Measurements from ENCODE around the gene PLEKHM2.
"Not testable (repeated sequence)": the region's sequence is repeated elsewhere in the genome, so short reads cannot be mapped to it uniquely, and the experiment has no call there.

The PLEKHM2 gene

GRCh38 chr1:15696956-15697521, 12.9 kb downstream of the PLEKHM2 start:
- no peak overlapping the region for H3K4me3 ChIP-seq (ENCODE audit: low read depth, low read length)
- no peak for DNase-seq (ENCODE audit: low read depth)
- in situ Hi-C loops (cut with HindIII; ENCODE audit: low sequenced_read_pairs), result no loop called here
- TF ChIP-seq CTCF (IDR thresholded peaks at IDR 0.05; ENCODE audit: low read depth, low read length, missing control alignments), result no peak

- DNase-seq (ENCODE audit: low read depth), result no peak
- in situ Hi-C loops (cut with HindIII; ENCODE audit: low sequenced_read_pairs), result no loop called here
- no peak for TF ChIP-seq CTCF (IDR thresholded peaks at IDR 0.05; ENCODE audit: low read depth, low read length, missing control alignments)
- no peak overlapping the region for H3K4me3 ChIP-seq (ENCODE audit: low read depth, low read length)
Measured at GRCh38 chr1:15698201-15698600, 14.1 kb downstream of the PLEKHM2 start.

GRCh38 chr1:15699321-15699720, 15.2 kb downstream of the PLEKHM2 start:
- in situ Hi-C loops (cut with HindIII; ENCODE audit: low sequenced_read_pairs); H3K4me3 ChIP-seq (ENCODE audit: low read depth, low read length); DNase-seq (ENCODE audit: low read depth): not testable (repeated sequence)

GRCh38 chr1:15700508-15700907, 16.4 kb downstream of the PLEKHM2 start:
- no peak overlapping the region for H3K4me3 ChIP-seq (ENCODE audit: low read depth, low read length)
- no peak for TF ChIP-seq CTCF (IDR thresholded peaks at IDR 0.05; ENCODE audit: low read depth, low read length, missing control alignments)
- in situ Hi-C loops (cut with HindIII; ENCODE audit: low sequenced_read_pairs), result no loop called here
- no peak for DNase-seq (ENCODE audit: low read depth)

- no peak for DNase-seq (ENCODE audit: low read depth)
- no peak overlapping the region for H3K4me3 ChIP-seq (ENCODE audit: low read depth, low read length)
- no peak for TF ChIP-seq CTCF (IDR thresholded peaks at IDR 0.05; ENCODE audit: low read depth, low read length, missing control alignments)
- in situ Hi-C loops (cut with HindIII; ENCODE audit: low sequenced_read_pairs), result no loop called here
Measured at GRCh38 chr1:15701784-15702183, 17.7 kb downstream of the PLEKHM2 start.

- no peak for TF ChIP-seq CTCF (IDR thresholded peaks at IDR 0.05; ENCODE audit: low read depth, low read length, missing control alignments)
- no peak for DNase-seq (ENCODE audit: low read depth)
- in situ Hi-C loops (cut with HindIII; ENCODE audit: low sequenced_read_pairs), result no loop called here
- no peak overlapping the region for H3K4me3 ChIP-seq (ENCODE audit: low read depth, low read length)
Measured at GRCh38 chr1:15702722-15703550, 18.8 kb downstream of the PLEKHM2 start.

GRCh38 chr1:15703562-15703961, 19.4 kb downstream of the PLEKHM2 start:
- no peak overlapping the region for H3K4me3 ChIP-seq (ENCODE audit: low read depth, low read length)
- peak; percentile 62 for DNase-seq (ENCODE audit: low read depth)

More at GRCh38 chr1:15703562-15703961, 19.4 kb downstream of the PLEKHM2 start:
- no peak for TF ChIP-seq CTCF (IDR thresholded peaks at IDR 0.05; ENCODE audit: low read depth, low read length, missing control alignments)
- in situ Hi-C loops (cut with HindIII; ENCODE audit: low sequenced_read_pairs), result no loop called here

Measured in astrocyte of the cerebellum (primary cell).